Suppressor macrophage treated with lipopolysaccharide for 4 hours (primary cell): ENCODE data around the gene ASAP2.
A peak's percentile ranks its signal among the peaks of the same experiment; 100 is the strongest.
"Not testable (repeated sequence)": the region's sequence is repeated elsewhere in the genome, so short reads cannot be mapped to it uniquely, and the experiment has no call there.

ENCODE experiments used
- DNase-seq: peaks from one replicate; pipeline ENCODE4 v3.0.0-alpha.2; 2020

ASAP2 gene

DNA sequence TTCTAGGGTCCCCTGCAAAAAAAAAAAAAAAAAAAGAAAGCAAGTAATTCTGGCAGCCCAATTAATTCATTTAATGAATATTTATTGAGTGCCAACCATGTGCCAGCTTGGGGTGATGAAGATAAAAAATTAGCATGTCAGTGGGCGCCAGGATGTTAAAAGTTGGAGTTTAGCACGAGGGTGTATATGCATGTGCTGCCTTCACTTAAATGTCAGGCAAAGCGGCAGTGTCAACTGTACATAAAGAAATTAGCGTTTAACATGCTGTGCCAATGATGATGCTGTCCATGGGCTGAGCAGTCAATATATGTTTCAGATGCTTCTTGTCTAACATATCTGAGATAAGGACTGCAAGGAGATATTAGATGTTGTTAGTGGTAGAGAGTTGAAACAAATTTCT lies 49.5 kb downstream of the ASAP2 start:
- no peak for DNase-seq

- no peak for DNase-seq
Measured at GRCh38 chr2:9256570-9257043, 50.0 kb downstream of the ASAP2 start.

DNA sequence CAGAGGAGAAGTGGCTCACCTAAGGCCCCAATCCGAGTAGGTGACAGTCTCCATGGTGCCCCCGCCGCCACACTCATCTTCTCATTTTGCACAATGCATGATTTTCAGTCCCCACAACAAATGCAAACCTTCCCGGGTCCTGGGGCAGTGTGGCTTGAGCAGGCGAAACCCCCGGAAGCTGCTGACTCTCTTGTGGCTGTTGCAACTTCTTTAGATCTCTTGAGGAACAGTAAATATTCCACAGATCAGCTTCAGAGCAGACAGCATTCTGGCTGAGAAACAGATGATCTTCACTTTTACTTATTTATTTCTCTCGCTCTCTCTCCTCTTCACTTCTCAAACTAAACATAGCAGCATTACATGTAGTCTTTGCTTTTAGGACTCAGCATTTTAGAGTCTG lies 51.9 kb downstream of the ASAP2 start:
- peak; percentile 54 for DNase-seq

- peak; percentile 45 for DNase-seq
Measured at GRCh38 chr2:9258953-9259399, 52.4 kb downstream of the ASAP2 start.

- DNase-seq, result peak; percentile 96
Measured at GRCh38 chr2:9260464-9260918, 53.9 kb downstream of the ASAP2 start.

DNA sequence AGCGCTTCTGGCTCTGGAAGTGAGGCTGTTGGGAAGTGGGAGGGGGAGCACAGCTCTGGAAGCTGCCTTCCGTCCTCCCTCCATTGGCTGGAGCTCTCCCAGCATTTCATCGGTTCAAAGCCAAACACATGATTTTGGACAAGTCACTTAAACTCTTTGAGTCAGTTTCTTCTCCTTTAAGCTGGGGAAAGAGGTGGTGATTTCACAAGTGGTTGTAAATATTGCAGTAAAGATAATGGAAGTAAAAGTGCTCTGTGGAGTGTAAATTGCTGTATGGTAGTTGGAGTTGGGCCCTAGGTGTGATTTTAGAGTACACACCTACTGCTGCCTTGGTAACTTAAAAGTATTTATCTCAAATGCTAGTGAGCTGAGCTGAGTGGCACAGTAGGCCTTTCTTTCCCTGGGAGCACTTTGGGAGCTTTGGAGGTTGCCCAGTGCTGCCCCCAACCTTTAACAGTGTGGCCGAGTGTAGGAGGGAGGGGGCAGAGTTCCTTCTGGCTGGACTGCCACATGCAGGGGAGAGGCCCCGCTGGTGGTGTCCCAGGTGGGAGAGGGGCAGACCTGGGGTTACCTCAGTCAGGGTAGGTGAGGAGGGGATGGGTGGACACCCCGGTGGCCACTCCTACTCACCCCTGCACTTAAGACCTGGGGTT lies 54.7 kb downstream of the ASAP2 start:
- DNase-seq, result peak; percentile 89

DNA sequence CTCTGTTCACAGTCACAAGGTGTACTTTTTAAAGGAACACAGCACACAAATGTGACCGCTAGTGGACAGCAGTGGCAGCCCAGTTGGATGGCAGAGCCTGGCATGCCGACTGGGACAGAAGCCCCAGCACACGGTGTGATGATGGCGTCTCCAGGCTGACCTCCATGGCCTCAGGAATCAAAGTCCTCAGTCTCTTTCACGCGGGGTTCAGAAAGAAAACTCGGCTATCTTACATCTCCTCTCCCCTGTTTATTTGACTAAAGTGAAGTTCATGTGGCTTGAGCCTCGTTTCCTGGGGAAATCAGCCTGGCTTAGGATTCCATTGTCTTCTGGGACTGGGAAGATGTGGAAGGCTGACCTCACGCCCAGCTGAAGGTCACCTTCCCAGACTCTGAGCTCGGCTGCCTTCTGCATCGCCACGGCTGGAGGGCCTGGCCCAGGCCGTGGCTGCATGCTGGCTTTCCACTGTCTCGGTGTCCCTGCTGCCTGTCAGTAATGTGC lies 56.1 kb downstream of the ASAP2 start:
- DNase-seq, result no peak

GRCh38 chr2:9263428-9263827 lies 56.8 kb downstream of the ASAP2 start:
- DNase-seq, result peak; percentile 79

GRCh38 chr2:9264301-9264700 lies 57.7 kb downstream of the ASAP2 start:
- no peak for DNase-seq

DNA sequence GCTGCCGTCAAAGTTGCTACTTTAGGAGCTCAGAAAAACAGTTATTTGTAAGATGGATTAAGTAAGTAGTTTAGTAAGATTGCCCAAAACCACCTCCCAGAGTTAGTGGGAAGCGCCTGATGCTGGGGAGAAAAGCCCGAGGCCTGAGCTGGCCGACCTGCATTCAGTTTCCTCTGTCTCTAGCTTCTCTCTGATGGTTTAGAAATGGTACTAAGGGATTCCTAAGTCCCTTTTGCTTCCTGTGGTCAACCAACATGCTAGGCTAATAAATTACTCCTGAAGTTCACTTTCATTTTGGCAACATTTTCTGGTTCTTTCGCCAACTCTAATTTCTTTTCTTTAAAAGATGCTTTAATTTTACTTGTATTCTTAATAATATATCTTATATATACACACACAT lies 60.1 kb downstream of the ASAP2 start:
- DNase-seq, result no peak

GRCh38 chr2:9267286-9267685 lies 60.7 kb downstream of the ASAP2 start:
- not testable (repeated sequence) for DNase-seq

- no peak for DNase-seq
Measured at GRCh38 chr2:9268301-9269080, 61.9 kb downstream of the ASAP2 start.

- no peak for DNase-seq
Measured at GRCh38 chr2:9269295-9269694, 62.7 kb downstream of the ASAP2 start.

- DNase-seq, result no peak
Measured at GRCh38 chr2:9269695-9270360, 63.2 kb downstream of the ASAP2 start.

GRCh38 chr2:9271091-9271490 lies 64.5 kb downstream of the ASAP2 start:
- no peak for DNase-seq

DNA sequence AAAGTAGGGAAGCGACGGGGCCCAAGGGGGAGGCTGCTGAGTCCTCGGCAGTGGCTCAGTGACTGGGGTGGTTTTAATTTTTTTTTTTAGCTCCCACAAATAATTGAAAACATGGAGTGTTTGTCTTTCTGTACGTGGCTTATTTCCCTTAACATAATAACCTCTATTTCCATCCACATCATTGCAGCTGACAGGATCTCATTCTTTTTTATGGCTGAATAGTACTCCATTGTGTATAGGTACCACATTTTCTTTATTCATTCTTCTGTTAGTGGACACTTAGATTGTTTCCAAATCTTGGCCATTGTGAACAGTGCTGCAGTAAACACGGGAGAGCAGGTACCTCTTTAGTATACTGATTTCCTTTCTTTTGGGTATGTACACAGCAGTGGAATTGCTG lies 65.1 kb downstream of the ASAP2 start:
- no peak for DNase-seq

GRCh38 chr2:9273486-9274130 lies 67.0 kb downstream of the ASAP2 start:
- DNase-seq, result no peak

- DNase-seq, result no peak
Measured at GRCh38 chr2:9274701-9275343, 68.2 kb downstream of the ASAP2 start.

DNA sequence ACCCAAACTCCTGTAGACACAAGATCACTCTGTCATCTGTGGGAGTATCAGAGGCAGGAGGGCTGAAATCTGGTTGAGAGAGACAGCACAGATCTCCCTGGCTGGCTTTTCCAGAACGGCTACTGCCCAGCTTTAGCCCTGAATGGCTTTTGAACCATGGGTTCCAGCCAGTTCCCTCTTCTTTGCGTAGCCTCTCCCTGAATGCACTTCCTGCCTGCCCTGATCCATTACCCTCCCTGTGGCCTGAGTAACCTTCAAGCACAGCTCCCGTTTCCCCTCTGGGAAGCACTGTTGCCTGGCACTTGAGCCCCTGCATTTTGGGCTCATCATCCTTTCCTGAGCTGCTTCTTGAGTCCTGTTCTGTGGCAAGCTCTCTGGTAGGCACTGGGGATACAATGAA lies 68.8 kb downstream of the ASAP2 start:
- DNase-seq, result no peak

GRCh38 chr2:9276074-9276473 lies 69.5 kb downstream of the ASAP2 start:
- DNase-seq, result no peak

DNA sequence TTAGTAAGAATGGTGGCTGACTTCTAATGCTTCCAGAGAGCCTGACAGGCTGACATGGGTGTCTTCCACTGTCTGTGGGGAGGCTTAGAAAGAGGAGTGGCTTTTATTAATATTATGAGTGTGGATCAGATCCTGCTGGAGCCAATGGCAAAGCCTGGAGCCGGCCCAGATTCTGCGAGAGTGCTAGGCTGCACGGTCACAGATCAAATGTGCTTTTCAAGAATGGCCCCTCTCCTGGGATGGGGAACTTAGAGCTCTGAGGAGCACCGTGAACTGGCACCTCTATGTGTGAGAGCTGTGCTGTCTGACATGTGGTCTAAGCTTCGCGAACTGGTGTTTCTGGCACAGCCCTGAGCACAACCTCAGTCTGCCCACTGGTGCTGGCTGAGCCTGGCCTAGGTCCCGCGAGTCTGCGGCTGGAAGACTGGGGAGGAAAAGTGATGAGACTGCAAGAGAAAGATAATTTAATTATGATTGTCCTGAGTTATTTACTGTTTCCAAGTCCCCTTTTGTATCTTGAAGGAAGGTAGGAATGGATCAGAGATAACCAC lies 70.4 kb downstream of the ASAP2 start:
- no peak for DNase-seq

DNA sequence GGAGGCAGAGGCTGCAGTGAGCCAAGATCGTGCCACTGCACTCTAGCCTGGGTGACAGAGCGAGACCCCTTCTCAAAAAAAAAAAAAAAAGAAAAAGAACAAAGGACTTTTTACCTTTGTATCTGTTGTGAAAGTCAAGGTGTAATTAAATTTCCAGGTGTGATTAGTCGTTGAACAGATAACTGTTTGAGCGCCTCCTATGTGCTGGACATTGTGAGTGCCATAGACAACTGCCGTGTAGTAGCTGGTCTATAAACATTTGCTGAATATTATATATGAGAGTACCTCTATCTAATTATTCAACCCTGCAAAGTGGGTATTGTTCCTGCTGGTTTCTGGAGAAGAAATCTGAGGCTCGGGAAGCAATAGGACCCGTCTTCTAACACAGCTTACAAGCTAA lies 71.8 kb downstream of the ASAP2 start:
- no peak for DNase-seq
